IPS-15b (cell line): ENCODE measurements around the gene MAST2.
"Not testable (repeated sequence)": the region's sequence is repeated elsewhere in the genome, so short reads cannot be mapped to it uniquely, and the experiment has no call there.

Experiments used
- H3K27me3 ChIP-seq: one replicate; pipeline ENCODE4 v1.6.1; 2013; ENCODE audit warnings: low read length; ENCODE audit not compliant: control insufficient read depth, insufficient read depth
- H3K36me3 ChIP-seq: one replicate; pipeline ENCODE4 v1.6.1; 2013; ENCODE audit warnings: low read length; ENCODE audit not compliant: control insufficient read depth, insufficient read depth
- H3K4me1 ChIP-seq: one replicate; pipeline ENCODE4 v1.6.1; 2013; ENCODE audit warnings: mild to moderate bottlenecking, low read length; ENCODE audit not compliant: control insufficient read depth, insufficient read depth
- H3K4me3 ChIP-seq: one replicate; pipeline ENCODE4 v1.5.1; 2013; ENCODE audit warnings: low read depth, low read length
- H3K9ac ChIP-seq: one replicate; pipeline ENCODE4 v1.6.1; 2013; ENCODE audit warnings: low read depth, mild to moderate bottlenecking, low read length
- H3K9me3 ChIP-seq: one replicate; pipeline ENCODE4 v1.6.1; 2013; ENCODE audit warnings: mild to moderate bottlenecking, low read length; ENCODE audit not compliant: control insufficient read depth, insufficient read depth

The MAST2 gene

DNA sequence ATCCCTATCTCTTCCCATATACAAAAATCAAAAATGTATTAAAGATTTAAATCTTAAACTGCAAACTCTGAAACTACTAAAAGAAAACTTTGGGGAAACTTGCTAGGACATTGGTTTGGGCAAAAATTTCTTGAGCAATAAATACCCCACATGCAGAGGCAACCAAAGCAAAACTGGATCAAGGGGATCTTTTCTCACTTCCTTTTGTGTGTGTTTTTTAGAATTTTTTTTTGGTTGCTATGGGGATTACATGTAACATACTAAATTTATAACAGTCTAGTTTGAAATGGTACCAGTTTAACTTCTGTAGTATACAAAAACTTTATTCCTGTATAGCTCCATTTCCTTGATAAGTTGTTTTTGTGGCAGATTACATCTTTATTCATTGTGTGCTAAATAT, 16.8 kb downstream of the MAST2 start:
- H3K9me3 ChIP-seq: no peaks in the 10 kb centered on the region
- no peaks in the 10 kb centered on the region for H3K27me3 ChIP-seq
- no peaks in the 10 kb centered on the region for H3K4me1 ChIP-seq
- no peaks in the 10 kb centered on the region for H3K36me3 ChIP-seq
- H3K4me3 ChIP-seq: no peak overlapping the region
- H3K9ac ChIP-seq: no peak overlapping the region

DNA sequence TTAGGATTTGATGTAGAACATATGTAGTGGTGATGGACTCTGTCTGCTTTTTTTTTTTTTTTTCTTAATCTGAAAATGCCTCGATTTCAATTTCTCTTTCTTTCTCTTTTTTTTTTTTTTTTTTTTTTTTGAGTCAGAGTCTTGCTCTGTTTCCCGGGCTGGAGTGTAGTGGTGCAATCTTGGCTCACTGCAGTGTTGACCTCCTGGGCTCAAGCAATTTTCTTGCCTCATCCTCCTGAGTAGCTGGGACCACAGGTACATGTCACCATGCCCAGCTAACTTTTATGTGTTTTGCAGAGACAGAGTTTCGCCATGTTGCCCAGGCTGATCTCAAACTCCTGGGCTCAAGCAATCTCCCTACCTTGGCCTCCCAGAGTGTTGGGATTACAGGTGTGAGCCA, 17.4 kb downstream of the MAST2 start:
- Histone ChIP-seq H3K9ac (no peak overlapping the region), H3K9me3 (no peaks in the 10 kb centered on the region), H3K4me1 (no peaks in the 10 kb centered on the region), H3K27me3 (no peaks in the 10 kb centered on the region), H3K4me3 (no peak overlapping the region), H3K36me3 (peaks cover 1% of the 10 kb centered on the region)

DNA sequence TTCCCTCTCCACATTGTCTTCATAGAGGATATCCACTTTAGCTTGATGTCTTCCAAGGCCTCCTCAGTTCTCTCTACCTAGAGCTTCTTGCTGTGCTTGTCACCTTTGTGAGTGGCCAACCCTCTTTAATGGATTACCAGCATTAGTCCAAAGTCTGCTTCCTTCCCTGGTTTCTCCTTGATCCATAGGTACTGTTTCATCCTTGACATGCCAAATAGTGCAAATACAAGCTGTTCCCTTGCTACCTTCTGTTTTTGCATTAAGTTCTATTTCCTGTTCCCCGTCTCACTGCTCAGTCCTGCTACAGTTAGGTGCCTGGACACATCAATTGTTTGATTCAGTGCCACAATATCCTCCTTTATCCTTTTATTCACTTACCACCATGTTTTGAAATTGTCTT, 19.2 kb downstream of the MAST2 start:
- H3K9me3 ChIP-seq: no peaks in the 10 kb centered on the region
- H3K4me1 ChIP-seq: no peaks in the 10 kb centered on the region
- no peak overlapping the region for H3K4me3 ChIP-seq
- H3K9ac ChIP-seq: no peak overlapping the region
- H3K27me3 ChIP-seq: no peaks in the 10 kb centered on the region
- peaks cover 4% of the 10 kb centered on the region for H3K36me3 ChIP-seq

DNA sequence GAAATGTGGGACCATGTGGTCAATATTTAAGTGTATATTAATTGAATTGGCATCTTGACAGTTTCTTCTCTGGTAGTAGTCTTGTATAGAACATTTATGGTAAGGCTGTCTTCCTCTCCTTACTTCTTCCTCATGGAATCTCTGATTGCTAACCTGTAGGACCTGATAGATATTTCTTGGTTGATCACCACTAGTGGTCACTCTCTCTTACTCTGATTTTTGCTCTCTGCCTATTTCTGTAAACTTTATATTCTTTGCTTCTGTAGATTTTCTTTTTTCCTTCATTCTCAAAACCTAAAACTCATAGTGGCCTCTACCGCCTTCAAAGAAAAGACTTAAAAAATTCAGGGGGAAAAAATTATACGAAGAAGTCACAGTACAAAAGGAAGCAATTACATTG, 21.2 kb downstream of the MAST2 start:
- no peaks in the 10 kb centered on the region for H3K4me1 ChIP-seq
- no peak overlapping the region for H3K9ac ChIP-seq
- H3K4me3 ChIP-seq: no peak overlapping the region
- H3K27me3 ChIP-seq: no peaks in the 10 kb centered on the region
- H3K9me3 ChIP-seq: no peaks in the 10 kb centered on the region
- H3K36me3 ChIP-seq: peaks cover 4% of the 10 kb centered on the region

DNA sequence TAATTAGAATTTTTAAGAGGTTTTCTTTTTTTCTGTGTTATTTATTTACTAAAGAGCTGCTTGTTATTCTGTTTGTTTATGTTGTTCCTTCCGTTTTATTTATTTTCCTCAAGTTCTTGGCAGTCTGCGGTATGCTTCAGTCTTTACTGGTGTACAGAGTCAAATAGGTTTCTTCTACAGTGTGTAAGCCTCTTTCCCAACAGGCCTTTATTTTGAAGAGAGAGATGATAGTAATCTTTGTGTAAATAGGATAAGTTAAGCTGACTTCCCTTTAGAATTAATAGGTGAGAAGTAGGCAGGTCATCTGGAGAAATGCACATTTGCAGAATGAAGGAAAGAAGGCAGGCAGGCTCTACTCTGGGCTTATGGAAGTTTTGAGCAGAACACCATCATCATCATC, 23.8 kb downstream of the MAST2 start:
- no peaks in the 10 kb centered on the region for H3K9me3 ChIP-seq
- no peaks in the 10 kb centered on the region for H3K4me1 ChIP-seq
- peaks cover 4% of the 10 kb centered on the region for H3K36me3 ChIP-seq

DNA sequence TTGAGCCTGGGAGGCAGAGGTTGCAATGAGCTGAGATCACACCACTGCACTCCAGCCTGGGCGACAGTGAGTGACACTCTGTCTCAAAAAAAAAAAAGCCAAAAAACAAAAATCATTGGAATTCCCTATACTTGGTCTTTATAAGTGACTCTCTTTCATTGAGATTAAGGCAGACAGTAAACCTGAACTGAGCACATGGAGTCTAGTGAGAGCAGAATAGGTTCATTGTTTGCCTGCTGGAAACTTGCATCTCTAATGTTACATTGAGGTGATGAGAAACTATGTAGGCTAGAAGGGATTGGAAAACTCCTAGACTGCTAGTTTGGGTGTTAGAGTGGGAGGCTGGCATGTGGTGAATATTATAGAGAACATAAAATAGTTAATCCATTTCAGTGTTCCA, 25.4 kb downstream of the MAST2 start:
- Histone ChIP-seq H3K36me3 (peaks cover 4% of the 10 kb centered on the region), H3K4me1 (no peaks in the 10 kb centered on the region), H3K9ac (no peak overlapping the region), H3K27me3 (no peaks in the 10 kb centered on the region), H3K9me3 (no peaks in the 10 kb centered on the region), H3K4me3 (no peak overlapping the region)

More for the DNA sequence above, 23.8 kb downstream of the MAST2 start:
- Histone ChIP-seq H3K9ac (no peak overlapping the region), H3K4me3 (no peak overlapping the region), H3K27me3 (no peaks in the 10 kb centered on the region)

DNA sequence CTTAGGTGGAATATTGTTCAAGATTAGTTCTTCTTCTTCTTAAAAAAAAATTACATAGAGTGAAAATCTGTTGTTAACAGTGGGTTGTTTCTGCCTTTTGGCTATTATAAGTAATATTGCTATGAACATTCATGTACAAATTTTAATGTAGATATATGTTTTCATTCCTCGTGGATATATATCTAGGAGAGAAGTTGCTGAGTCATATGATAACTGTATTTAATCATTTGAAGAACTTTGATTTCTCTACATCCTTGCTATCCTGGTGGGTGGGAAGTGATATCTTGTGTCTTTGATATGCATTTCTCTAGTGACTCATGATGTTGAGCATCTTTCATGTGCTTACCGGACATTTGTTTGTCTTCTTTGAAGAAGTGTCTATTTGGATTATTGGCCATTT, 29.9 kb downstream of the MAST2 start:
- Histone ChIP-seq H3K4me1 (no peaks in the 10 kb centered on the region), H3K27me3 (no peaks in the 10 kb centered on the region), H3K9me3 (no peaks in the 10 kb centered on the region), H3K9ac (no peak overlapping the region), H3K4me3 (no peak overlapping the region), H3K36me3 (no peaks in the 10 kb centered on the region)

DNA sequence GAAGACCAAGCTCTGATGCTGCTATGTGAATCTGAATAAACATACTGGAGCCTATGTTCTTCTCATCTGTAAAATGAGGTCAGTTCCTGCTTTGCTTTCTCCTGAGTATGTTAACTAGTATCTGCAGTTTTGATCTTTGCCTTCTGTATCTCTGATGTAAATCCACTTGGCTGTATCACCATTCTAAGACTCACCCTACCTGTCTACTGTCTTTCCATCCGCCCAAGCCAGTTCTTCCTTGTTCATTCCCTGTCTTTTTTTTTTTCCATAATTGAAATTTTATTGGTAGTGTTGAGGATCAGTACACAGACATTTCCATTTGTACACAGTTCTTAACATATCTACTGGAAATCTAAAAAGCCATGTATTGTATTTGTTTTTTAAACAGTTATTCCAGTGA, 31.3 kb downstream of the MAST2 start:
- no peaks in the 10 kb centered on the region for H3K9me3 ChIP-seq
- no peaks in the 10 kb centered on the region for H3K27me3 ChIP-seq
- H3K9ac ChIP-seq: no peak overlapping the region
- H3K36me3 ChIP-seq: no peaks in the 10 kb centered on the region
- no peak overlapping the region for H3K4me3 ChIP-seq
- H3K4me1 ChIP-seq: no peaks in the 10 kb centered on the region

DNA sequence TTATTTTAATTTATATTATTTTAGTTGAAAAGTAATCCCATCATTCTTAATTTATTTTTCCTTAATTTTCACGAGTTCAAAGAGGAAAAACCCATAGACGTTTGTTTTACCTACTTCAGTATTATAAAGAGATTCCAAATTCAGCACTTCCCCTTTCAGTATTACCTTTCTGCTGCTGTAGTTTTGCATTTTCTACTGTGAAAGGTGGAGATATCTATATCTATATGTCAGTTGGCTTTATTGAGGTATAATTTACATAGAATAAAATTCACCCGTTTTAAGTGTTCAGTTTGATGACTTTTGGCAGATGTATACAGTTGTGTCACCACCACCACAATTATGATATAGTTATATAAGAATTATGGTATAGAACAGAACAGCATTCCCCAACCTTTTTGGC, 33.0 kb downstream of the MAST2 start:
- H3K27me3 ChIP-seq: no peaks in the 10 kb centered on the region
- no peaks in the 10 kb centered on the region for H3K36me3 ChIP-seq
- H3K9me3 ChIP-seq: no peaks in the 10 kb centered on the region
- no peak overlapping the region for H3K4me3 ChIP-seq
- no peaks in the 10 kb centered on the region for H3K4me1 ChIP-seq
- no peak overlapping the region for H3K9ac ChIP-seq

DNA sequence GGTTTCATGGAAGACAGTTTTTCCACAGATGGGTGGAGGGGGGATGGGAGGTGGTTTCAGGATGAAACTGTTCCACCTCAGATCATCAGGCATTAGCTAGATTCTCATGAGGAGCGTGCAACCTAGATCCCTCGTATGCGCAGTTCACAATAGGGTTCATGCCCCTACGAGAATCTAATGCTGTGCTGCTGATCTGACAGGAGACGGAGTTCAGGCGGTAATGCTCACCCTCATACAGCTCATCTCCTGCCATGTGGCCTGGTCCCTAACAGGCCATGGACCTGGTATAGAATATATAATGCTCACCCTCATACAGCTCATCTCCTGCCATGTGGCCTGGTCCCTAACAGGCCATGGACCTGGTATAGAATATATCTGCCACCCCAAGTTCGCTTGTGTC, 33.4 kb downstream of the MAST2 start:
- not testable (repeated sequence) for H3K36me3 ChIP-seq, H3K4me3 ChIP-seq, H3K27me3 ChIP-seq, H3K9ac ChIP-seq, H3K4me1 ChIP-seq, H3K9me3 ChIP-seq

DNA sequence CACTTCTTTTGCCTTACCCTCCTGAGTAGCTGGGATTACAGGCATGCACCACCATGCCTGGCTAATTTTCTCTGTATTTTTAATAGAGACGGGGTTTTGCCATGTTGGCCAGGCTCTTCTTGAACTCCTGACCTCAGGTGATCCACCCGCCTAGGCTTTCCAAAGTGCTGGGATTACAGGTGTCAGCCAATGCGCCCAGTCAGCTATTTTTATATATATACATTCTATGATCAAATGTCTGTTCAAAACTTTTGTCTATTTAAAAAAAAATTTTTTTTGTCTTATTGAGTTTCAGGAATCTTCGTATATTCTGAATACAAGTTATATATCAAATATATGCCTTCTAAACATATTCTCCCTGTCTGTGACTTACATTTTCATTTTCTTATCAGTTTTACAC, 34.9 kb downstream of the MAST2 start:
- H3K4me1 ChIP-seq: not testable (repeated sequence)

DNA sequence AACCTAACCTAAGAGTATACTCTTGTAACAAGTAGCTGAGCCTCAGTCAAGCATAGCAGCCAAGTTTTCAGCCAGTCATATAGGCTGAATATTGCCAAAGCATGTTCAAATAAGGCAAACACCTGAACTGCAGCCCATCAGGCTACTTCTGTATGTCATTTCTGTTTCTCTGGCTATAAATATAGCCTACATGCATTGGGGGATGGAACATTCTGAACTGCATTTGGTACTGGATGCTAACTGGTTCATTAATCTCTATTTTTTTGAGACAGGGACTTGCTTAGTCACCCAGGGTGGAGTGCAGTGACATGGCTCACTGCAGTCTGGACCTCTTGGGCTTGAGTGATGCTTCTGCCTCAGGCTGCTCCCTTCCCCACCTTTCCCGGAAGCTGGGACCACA, 37.3 kb downstream of the MAST2 start:
- Histone ChIP-seq H3K9ac (no peak overlapping the region), H3K36me3 (no peaks in the 10 kb centered on the region), H3K4me3 (no peak overlapping the region), H3K9me3 (no peaks in the 10 kb centered on the region), H3K4me1 (no peaks in the 10 kb centered on the region), H3K27me3 (no peaks in the 10 kb centered on the region)

More for the DNA sequence above, 34.9 kb downstream of the MAST2 start:
- not testable (repeated sequence) for H3K9me3 ChIP-seq, H3K4me3 ChIP-seq, H3K9ac ChIP-seq, H3K27me3 ChIP-seq, H3K36me3 ChIP-seq

DNA sequence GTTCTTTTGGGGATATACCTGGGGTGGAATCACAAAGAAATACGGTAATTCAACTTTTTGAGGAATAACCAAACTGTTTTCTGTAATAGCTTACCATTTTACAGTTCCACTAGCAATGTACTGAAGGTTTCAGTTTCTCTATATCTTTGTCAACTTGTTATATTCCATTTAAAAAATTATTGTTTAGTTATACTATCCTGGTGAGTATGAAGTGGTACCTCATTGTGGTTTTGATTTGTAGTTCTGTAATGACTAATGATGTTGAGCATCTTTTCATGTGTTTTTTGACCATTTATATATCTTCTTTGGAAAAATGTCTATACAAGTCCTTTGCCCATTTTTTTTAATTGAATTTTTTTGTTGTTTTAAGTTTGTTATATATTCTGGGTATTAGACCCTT, 39.4 kb downstream of the MAST2 start:
- Histone ChIP-seq H3K4me1 (no peaks in the 10 kb centered on the region), H3K27me3 (no peaks in the 10 kb centered on the region), H3K36me3 (no peaks in the 10 kb centered on the region), H3K9me3 (no peaks in the 10 kb centered on the region), H3K9ac (no peak overlapping the region), H3K4me3 (no peak overlapping the region)
